GM12891 (cell line): Measurements from ENCODE around the gene TSSC4.

Experiments
- PAX5 ChIP-seq: IDR thresholded peaks from 2 replicates; pipeline ENCODE4 v1.6.1; 2011; ENCODE audit warnings: low read length, moderate library complexity, mild to moderate bottlenecking; ENCODE audit not compliant: insufficient read depth, severe bottlenecking
- POLR2A ChIP-seq: IDR thresholded peaks from 2 replicates; pipeline ENCODE4 v1.6.1; 2011; ENCODE audit warnings: low read depth, low read length, control low read depth
- POLR2AphosphoS5 ChIP-seq: IDR thresholded peaks from 2 replicates; pipeline ENCODE4 v1.6.1; 2011; ENCODE audit warnings: low read depth, low read length, control low read depth
- POU2F2 ChIP-seq: IDR thresholded peaks from 2 replicates; pipeline ENCODE4 v1.6.1; 2011; ENCODE audit warnings: low read depth, mild to moderate bottlenecking, control low read depth, low read length, moderate library complexity
- SPI1 ChIP-seq: IDR thresholded peaks from 2 replicates; pipeline ENCODE4 v1.6.1; 2011; ENCODE audit warnings: low read depth, low read length, control low read depth
- TAF1 ChIP-seq: IDR thresholded peaks from 2 replicates; pipeline ENCODE4 v1.6.1; 2011; ENCODE audit warnings: low read depth, low read length, control low read depth

- TF ChIP-seq SPI1, result no peak
- TF ChIP-seq POLR2A, result no peak
- TF ChIP-seq TAF1, result no peak
- TF ChIP-seq POU2F2, result no peak
- TF ChIP-seq POLR2AphosphoS5, result no peak
- no peak for TF ChIP-seq PAX5
These were observed 37.4 kb upstream of the TSSC4 start for GRCh38 chr11:2363130-2363529.
